IMR-90 (cell line): ENCODE measurements around the gene RPTOR. TPM values are rescaled to one million over a fixed set of nuclear protein-coding genes. Genes with fewer than 3 reads are reported as not detected.

Source experiments
- ATAC-seq: fragments of 200-7000 bp; cut with Tn5 transposase; 2 replicates; pipeline ENCODE4 v1.9.1; 2020; ENCODE audit warnings: low read depth, mild to moderate bottlenecking, moderate library complexity
- BruUV-seq: library from RNA; stranded (reverse); fragments of 400-500 nt; replicated peaks from 2 replicates; lab custom pipeline; 2021; lab: Mats Ljungman, UMichigan
- CTCF ChIA-PET: fragments of 300-600 bp; formaldehyde crosslinking; extraction: SDS; loops from one replicate; lab custom pipeline; 2021; ENCODE audit warnings: antibody characterized with exemption; lab: Yijun Ruan, JAX
- POLR2A ChIA-PET: fragments of 300-600 bp; sonication (Branson Sonifier 250); formaldehyde crosslinking; loops from one replicate; lab custom pipeline; 2022; ENCODE audit warnings: antibody characterized with exemption; ENCODE audit not compliant: unreplicated experiment; lab: Charles Lee
- DNase-seq: peaks from one replicate; pipeline ENCODE4 v3.0.0; 2013
- H2AFZ ChIP-seq: replicated peaks from 2 replicates; pipeline ENCODE3; 2013; ENCODE audit warnings: low read length, mild to moderate bottlenecking; ENCODE audit not compliant: poor library complexity
- H2AK5ac ChIP-seq: 2 replicates; pipeline ENCODE4 v1.6.1; 2013; ENCODE audit warnings: low read depth, low read length, inconsistent platforms
- H2AK9ac ChIP-seq: replicated peaks from 2 replicates; pipeline ENCODE3; 2013; ENCODE audit warnings: mild to moderate bottlenecking, low read depth, low read length, moderate library complexity; ENCODE audit not compliant: poor library complexity
- H2BK120ac ChIP-seq: 2 replicates; pipeline ENCODE4 v1.6.1; 2013; ENCODE audit warnings: low read depth, low read length, inconsistent platforms
- H2BK15ac ChIP-seq: 3 replicates; pipeline ENCODE4 v1.6.1; 2013; ENCODE audit warnings: low read depth, low read length, inconsistent platforms
- H2BK20ac ChIP-seq: 2 replicates; pipeline ENCODE4 v1.6.1; 2013; ENCODE audit warnings: low read depth, mild to moderate bottlenecking, inconsistent platforms, low read length, moderate library complexity
- H2BK5ac ChIP-seq: 2 replicates; pipeline ENCODE4 v1.6.1; 2013; ENCODE audit warnings: mild to moderate bottlenecking, low read depth, low read length, inconsistent platforms; ENCODE audit not compliant: poor library complexity, severe bottlenecking
- H3K14ac ChIP-seq: replicated peaks from 2 replicates; pipeline ENCODE4 v1.6.1; 2013; ENCODE audit warnings: low read depth, low read length, inconsistent platforms
- H3K18ac ChIP-seq: 2 replicates; pipeline ENCODE4 v1.6.1; 2013; ENCODE audit warnings: low read depth, low read length, control low read depth
- H3K23ac ChIP-seq: 2 replicates; pipeline ENCODE4 v1.6.1; 2013; ENCODE audit warnings: low read depth, low read length, inconsistent platforms
- H3K27ac ChIP-seq: 2 replicates; pipeline ENCODE4 v1.5.1; 2013; ENCODE audit warnings: mild to moderate bottlenecking, control low read depth, low read length; ENCODE audit not compliant: insufficient read depth
- H3K27me3 ChIP-seq: 2 replicates; pipeline ENCODE4 v1.6.1; 2013; ENCODE audit warnings: low read length; ENCODE audit not compliant: control insufficient read depth, insufficient read depth
- H3K36me3 ChIP-seq: 2 replicates; pipeline ENCODE4 v1.6.1; 2013; ENCODE audit warnings: low read length, mixed read lengths; ENCODE audit not compliant: control insufficient read depth, insufficient read depth
- H3K4ac ChIP-seq: 2 replicates; pipeline ENCODE4 v1.6.1; 2013; ENCODE audit warnings: low read depth, low read length, inconsistent platforms
- H3K4me1 ChIP-seq: 2 replicates; pipeline ENCODE4 v1.6.1; 2013; ENCODE audit warnings: low read length, mixed read lengths; ENCODE audit not compliant: control insufficient read depth, insufficient read depth
- H3K4me2 ChIP-seq: 2 replicates; pipeline ENCODE4 v1.6.1; 2013; ENCODE audit warnings: low read depth, mild to moderate bottlenecking, control low read depth, low read length, moderate library complexity
- H3K4me3 ChIP-seq: 2 replicates; pipeline ENCODE4 v1.5.1; 2013; ENCODE audit warnings: low read depth, mild to moderate bottlenecking, control low read depth, low read length, moderate library complexity; ENCODE audit not compliant: insufficient read depth
- H3K56ac ChIP-seq: 2 replicates; pipeline ENCODE4 v1.6.1; 2013; ENCODE audit warnings: low read length, inconsistent platforms; ENCODE audit not compliant: insufficient read depth; ENCODE audit errors: extremely low read depth
- H3K79me1 ChIP-seq, 2 experiments: 2 replicates each; pipeline ENCODE4 v1.6.1; 2013; ENCODE audit warnings: low read length in 2 of 2, inconsistent platforms in 1 of 2, low read depth in 1 of 2
- H3K9ac ChIP-seq: 2 replicates; pipeline ENCODE4 v1.6.1; 2013; ENCODE audit warnings: low read depth, low read length, control low read depth
- H3K9me1 ChIP-seq: 2 replicates; pipeline ENCODE4 v1.6.1; 2013; ENCODE audit warnings: low read length, inconsistent platforms; ENCODE audit not compliant: insufficient read depth
- H3K9me3 ChIP-seq: 2 replicates; pipeline ENCODE4 v1.6.1; 2013; ENCODE audit warnings: low read length; ENCODE audit not compliant: control insufficient read depth, insufficient read depth
- H4K20me1 ChIP-seq: 2 replicates; pipeline ENCODE4 v1.6.1; 2013; ENCODE audit warnings: low read length, inconsistent platforms; ENCODE audit not compliant: insufficient read depth
- H4K5ac ChIP-seq: 2 replicates; pipeline ENCODE4 v1.6.1; 2013; ENCODE audit warnings: mild to moderate bottlenecking, low read depth, low read length, control low read depth
- H4K8ac ChIP-seq, 2 experiments: 2 replicates each; pipeline ENCODE4 v1.6.1; 2013; ENCODE audit warnings: low read depth in 2 of 2, low read length in 2 of 2, control low read depth in 1 of 2, inconsistent platforms in 1 of 2
- H4K91ac ChIP-seq: 2 replicates; pipeline ENCODE4 v1.6.1; 2013; ENCODE audit warnings: low read depth, low read length, inconsistent platforms; ENCODE audit not compliant: insufficient read depth
- CTCF ChIP-seq: conservative IDR thresholded peaks from 2 replicates; pipeline ENCODE4 v1.5.1; 2012; ENCODE audit warnings: mild to moderate bottlenecking, low read depth, low read length, improper control_type of control experiment
- MAFK ChIP-seq: IDR thresholded peaks from 2 replicates; pipeline ENCODE4 v1.6.1; 2012; ENCODE audit warnings: low read depth, low read length, improper control_type of control experiment
- MAZ ChIP-seq: IDR thresholded peaks from 2 replicates; pipeline ENCODE4 v1.6.1; 2012; ENCODE audit warnings: low read depth, mild to moderate bottlenecking, low read length, improper control_type of control experiment, moderate library complexity, borderline replicate concordance
- NFE2L2 ChIP-seq: fragments of 150-350 bp; IDR thresholded peaks from 2 replicates; pipeline ENCODE4 v1.6.1; 2016; ENCODE audit warnings: low read depth, mild to moderate bottlenecking, low read length
- POLR2A ChIP-seq: IDR thresholded peaks from 2 replicates; pipeline ENCODE4 v1.6.1; 2012; ENCODE audit warnings: mild to moderate bottlenecking, low read depth, low read length
- RCOR1 ChIP-seq: IDR thresholded peaks from 2 replicates; pipeline ENCODE4 v1.6.1; 2012; ENCODE audit warnings: mild to moderate bottlenecking, low read length, improper control_type of control experiment; ENCODE audit not compliant: insufficient replicate concordance
- SMC3 ChIP-seq: fragments of 150-350 bp; IDR thresholded peaks from 2 replicates; pipeline ENCODE4 v1.6.1; 2016; ENCODE audit warnings: low read depth, mild to moderate bottlenecking, antibody characterized with exemption, low read length, moderate library complexity
- WGBS, 2 experiments: methylation state at CpG; one replicate each; pipeline versions ENCODE4 v1.1.5 to v1.1.7; 2013; ENCODE audit warnings: missing lambda C conversion rate in 2 of 2; ENCODE audit not compliant: insufficient read length in 1 of 2; ENCODE audit errors: extremely low coverage in 2 of 2; 5-methylcytosine and 5-hydroxymethylcytosine counted together
- dilution Hi-C: fragments of 300-500 bp; cut with HindIII; formaldehyde crosslinking; loops from one replicate; pipeline ENCODE4 v1.14.3; 2018; ENCODE audit warnings: low sequenced_read_pairs; ENCODE audit not compliant: unreplicated experiment
- in situ Hi-C: fragments of 300-500 bp; cut with MboI; formaldehyde crosslinking; loops from 3 replicates; pipeline ENCODE4 v1.14.3; 2019; ENCODE audit warnings: low sequenced_read_pairs, inconsistent platforms, mixed read lengths
- intact Hi-C: fragments of 100-400 bp; cut with micrococcal nuclease; formaldehyde crosslinking; loops from 2 replicates; pipeline ENCODE4 v1.10.0; 2022
- polyA plus RNA-seq, 3 experiments: library from polyadenylated mRNA; depleted of rRNA; stranded (reverse); fragments of >200 nt; gene quantifications; 2 replicates each; pipeline ENCODE4 v1.2.3, GENCODE V29; 2012; ENCODE audit warnings: low replicate concordance in 1 of 3
- total RNA-seq: library from RNA; depleted of rRNA; stranded (reverse); fragments of >200 nt; gene quantifications from 2 replicates; pipeline ENCODE4 v1.2.3, GENCODE V29; 2012
- TF ChIP-seq, protein P1 (sequence below): fragments of 150-350 bp; IDR thresholded peaks from 2 replicates; pipeline ENCODE4 v1.6.1; 2017; ENCODE audit warnings: mild to moderate bottlenecking, antibody characterized with exemption, low read length, low read depth

RPTOR gene
- total and polyA plus RNA-seq, 2 of the 4 experiments (the other 2 are of a cell fraction) = 10.8 to 14.7 TPM

DNA sequence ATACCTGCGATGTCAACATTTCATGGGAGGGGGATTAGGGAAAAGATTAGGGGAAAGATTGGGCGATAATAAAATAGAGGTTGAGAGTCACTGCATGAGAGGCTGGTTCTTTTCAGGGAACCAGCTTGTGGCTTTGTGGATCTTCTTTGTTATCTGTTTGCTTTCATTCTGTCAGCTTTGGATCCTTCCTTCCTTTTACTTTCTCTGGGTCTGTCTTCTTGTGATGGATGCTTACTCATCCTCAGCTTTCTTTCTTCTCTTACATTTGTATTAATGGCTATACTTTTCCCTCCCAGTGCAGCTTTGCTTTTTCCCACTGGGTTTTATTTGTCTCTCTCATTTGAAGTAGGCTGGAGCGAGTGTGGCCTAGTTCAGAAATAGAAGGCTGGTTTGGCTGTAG lies 47.1 kb downstream of the RPTOR start:
- 100% methylated on average over 1 of the region's 3 CpGs; no CpG with 5 or more reads in 1 of the 2 experiments for WGBS, 2 experiments
- intact Hi-C loops = no loop called here
- ATAC-seq = no peak
- Histone ChIP-seq H3K18ac (no peak overlapping the region), H3K27me3 (no peaks in the 10 kb centered on the region), H2BK5ac (no peak overlapping the region), H3K27ac (no peak overlapping the region), H4K5ac (no peak overlapping the region), H2BK120ac (no peak overlapping the region), H3K56ac (no peak overlapping the region), H2AK9ac (no peak overlapping the region), H3K14ac (no peak overlapping the region), H3K79me1 (peaks cover 38 to 77% of the 10 kb centered on the region in 2 experiments), H3K4me1 (peaks cover 7% of the 10 kb centered on the region; the same call in 1 of the 2 replicates), H3K9me1 (peaks cover 5% of the 10 kb centered on the region), H4K91ac (no peak overlapping the region), H2BK20ac (no peak overlapping the region), H3K4me3 (no peak overlapping the region), H2BK15ac (no peak overlapping the region), H4K20me1 (peaks cover 9% of the 10 kb centered on the region), H3K23ac (no peak overlapping the region), H3K4me2 (no peak overlapping the region), H2AK5ac (no peak overlapping the region), H4K8ac (no peak overlapping the region), H3K9ac (no peak overlapping the region), H3K9me3 (no peaks in the 10 kb centered on the region), H3K4ac (no peak overlapping the region), H2AFZ (no peak overlapping the region), H3K36me3 (no peaks in the 10 kb centered on the region)
- dilution Hi-C loops = no loop called here
- POLR2A ChIA-PET = no interaction called here
- BruUV-seq = no TSS peak
- no peak for DNase-seq
- in situ Hi-C loops = no loop called here
- no peak for TF ChIP-seq NFE2L2
- TF ChIP-seq RCOR1 = no peak
- TF ChIP-seq MAFK = no peak
- TF ChIP-seq, protein P1, sequence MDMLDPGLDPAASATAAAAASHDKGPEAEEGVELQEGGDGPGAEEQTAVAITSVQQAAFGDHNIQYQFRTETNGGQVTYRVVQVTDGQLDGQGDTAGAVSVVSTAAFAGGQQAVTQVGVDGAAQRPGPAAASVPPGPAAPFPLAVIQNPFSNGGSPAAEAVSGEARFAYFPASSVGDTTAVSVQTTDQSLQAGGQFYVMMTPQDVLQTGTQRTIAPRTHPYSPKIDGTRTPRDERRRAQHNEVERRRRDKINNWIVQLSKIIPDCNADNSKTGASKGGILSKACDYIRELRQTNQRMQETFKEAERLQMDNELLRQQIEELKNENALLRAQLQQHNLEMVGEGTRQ = no peak
- TF ChIP-seq MAZ = no peak
- no peak for TF ChIP-seq POLR2A
- no peak for TF ChIP-seq SMC3
- no peak for TF ChIP-seq CTCF
- CTCF ChIA-PET = interaction anchor here (1.0 kb wide), 1 partner anchor 9 kb away, joined by 4 read pairs; no protein-coding TSS in a partner anchor
